Ishikawa (cell line): ENCODE data around the gene MACROD2.

Experiments
- CEBPB ChIP-seq: IDR thresholded peaks from 2 replicates; pipeline ENCODE4 v1.6.1; 2012
- CREB1 ChIP-seq: IDR thresholded peaks from 2 replicates; pipeline ENCODE4 v1.6.1; 2012; ENCODE audit warnings: low read depth
- EGR1 ChIP-seq: IDR thresholded peaks from 2 replicates; pipeline ENCODE4 v1.6.1; 2012
- EP300 ChIP-seq: IDR thresholded peaks from 2 replicates; pipeline ENCODE4 v1.6.1; 2012; ENCODE audit warnings: borderline replicate concordance
- NFIC ChIP-seq: IDR thresholded peaks from 2 replicates; pipeline ENCODE4 v1.6.1; 2012
- RAD21 ChIP-seq: IDR thresholded peaks from 2 replicates; pipeline ENCODE4 v1.6.1; 2012; ENCODE audit warnings: low read depth
- TAF1 ChIP-seq: IDR thresholded peaks from 2 replicates; pipeline ENCODE4 v1.6.1; 2012; ENCODE audit warnings: low read depth, mild to moderate bottlenecking
- TCF12 ChIP-seq: IDR thresholded peaks from 2 replicates; pipeline ENCODE4 v1.6.1; 2012; ENCODE audit warnings: low read depth
- TEAD4 ChIP-seq: IDR thresholded peaks from 2 replicates; pipeline ENCODE4 v1.6.1; 2012
- YY1 ChIP-seq: IDR thresholded peaks from 2 replicates; pipeline ENCODE4 v1.6.1; 2012; ENCODE audit warnings: low read depth
- TF ChIP-seq, protein P1 (sequence below): IDR thresholded peaks from 2 replicates; pipeline ENCODE4 v1.6.1; 2012; ENCODE audit warnings: low read depth, mild to moderate bottlenecking
- TF ChIP-seq, protein P2 (sequence below): IDR thresholded peaks from 2 replicates; pipeline ENCODE4 v1.6.1; 2012

DNA sequence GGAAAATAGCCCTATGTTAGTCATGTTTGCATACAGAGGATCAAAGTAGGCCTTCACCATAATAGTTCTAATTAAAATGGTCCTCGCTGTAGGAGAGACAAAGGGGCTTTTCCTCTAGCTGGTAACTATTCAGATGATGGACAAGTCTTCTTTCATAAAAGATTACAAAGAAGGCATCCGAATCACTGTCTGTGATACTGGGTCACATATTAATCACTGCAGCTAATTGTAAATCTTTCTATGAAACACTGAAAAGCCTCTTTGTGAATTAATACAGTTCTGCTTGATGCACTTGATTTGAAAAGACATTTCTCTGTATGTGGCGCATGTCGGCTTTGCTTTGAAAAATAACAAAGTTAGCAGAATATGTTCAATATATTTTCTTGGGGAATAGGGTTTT, 2057.1 kb downstream of the MACROD2 start:
- TF ChIP-seq EGR1 (no peak), NFIC (no peak), YY1 (no peak), CREB1 (no peak), TCF12 (no peak), EP300 (no peak), RAD21 (no peak), CEBPB (no peak), TEAD4 (no peak), TAF1 (no peak)
- TF ChIP-seq, protein P1, sequence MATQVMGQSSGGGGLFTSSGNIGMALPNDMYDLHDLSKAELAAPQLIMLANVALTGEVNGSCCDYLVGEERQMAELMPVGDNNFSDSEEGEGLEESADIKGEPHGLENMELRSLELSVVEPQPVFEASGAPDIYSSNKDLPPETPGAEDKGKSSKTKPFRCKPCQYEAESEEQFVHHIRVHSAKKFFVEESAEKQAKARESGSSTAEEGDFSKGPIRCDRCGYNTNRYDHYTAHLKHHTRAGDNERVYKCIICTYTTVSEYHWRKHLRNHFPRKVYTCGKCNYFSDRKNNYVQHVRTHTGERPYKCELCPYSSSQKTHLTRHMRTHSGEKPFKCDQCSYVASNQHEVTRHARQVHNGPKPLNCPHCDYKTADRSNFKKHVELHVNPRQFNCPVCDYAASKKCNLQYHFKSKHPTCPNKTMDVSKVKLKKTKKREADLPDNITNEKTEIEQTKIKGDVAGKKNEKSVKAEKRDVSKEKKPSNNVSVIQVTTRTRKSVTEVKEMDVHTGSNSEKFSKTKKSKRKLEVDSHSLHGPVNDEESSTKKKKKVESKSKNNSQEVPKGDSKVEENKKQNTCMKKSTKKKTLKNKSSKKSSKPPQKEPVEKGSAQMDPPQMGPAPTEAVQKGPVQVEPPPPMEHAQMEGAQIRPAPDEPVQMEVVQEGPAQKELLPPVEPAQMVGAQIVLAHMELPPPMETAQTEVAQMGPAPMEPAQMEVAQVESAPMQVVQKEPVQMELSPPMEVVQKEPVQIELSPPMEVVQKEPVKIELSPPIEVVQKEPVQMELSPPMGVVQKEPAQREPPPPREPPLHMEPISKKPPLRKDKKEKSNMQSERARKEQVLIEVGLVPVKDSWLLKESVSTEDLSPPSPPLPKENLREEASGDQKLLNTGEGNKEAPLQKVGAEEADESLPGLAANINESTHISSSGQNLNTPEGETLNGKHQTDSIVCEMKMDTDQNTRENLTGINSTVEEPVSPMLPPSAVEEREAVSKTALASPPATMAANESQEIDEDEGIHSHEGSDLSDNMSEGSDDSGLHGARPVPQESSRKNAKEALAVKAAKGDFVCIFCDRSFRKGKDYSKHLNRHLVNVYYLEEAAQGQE, result no peak
- TF ChIP-seq, protein P2, sequence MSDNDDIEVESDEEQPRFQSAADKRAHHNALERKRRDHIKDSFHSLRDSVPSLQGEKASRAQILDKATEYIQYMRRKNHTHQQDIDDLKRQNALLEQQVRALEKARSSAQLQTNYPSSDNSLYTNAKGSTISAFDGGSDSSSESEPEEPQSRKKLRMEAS, result no peak
